CD4-positive, alpha-beta T cell treated with Interleukin-6 at 100 ng/mL for 8 hours (primary cell): Measurements from ENCODE around the gene CCDC83.

Experiments used
- DNase-seq: peaks from one replicate; pipeline ENCODE4 v3.0.0-alpha.2; 2020; ENCODE audit warnings: mixed read lengths, low spot score

CCDC83 gene

GRCh38 chr11:85855341-85855656, at the start of gene CCDC83:
Gene CCDC83, plus strand, starts transcription at chr11:85855383. Its CDS starts 9,741 bp downstream, at chr11:85865124.
- DNase-seq: no peak

GRCh38 chr11:85805387-85805786, 49.8 kb upstream of the CCDC83 start:
- no peak for DNase-seq

- DNase-seq: no peak
Measured at GRCh38 chr11:85806016-85806415, 49.2 kb upstream of the CCDC83 start.

- DNase-seq: no peak
Measured at GRCh38 chr11:85806876-85807275, 48.3 kb upstream of the CCDC83 start.

GRCh38 chr11:85809191-85809590, 46.0 kb upstream of the CCDC83 start:
- no peak for DNase-seq

- peak; percentile 9 for DNase-seq
Measured at GRCh38 chr11:85809863-85810262, 45.3 kb upstream of the CCDC83 start.

- no peak for DNase-seq
Measured at GRCh38 chr11:85810521-85810870, 44.7 kb upstream of the CCDC83 start.

GRCh38 chr11:85810871-85811611, 44.1 kb upstream of the CCDC83 start, which contains the start of gene SYTL2:
Gene SYTL2, minus strand, starts transcription at chr11:85811141. Its CDS starts 53,416 bp downstream, at chr11:85757725.
- DNase-seq: peak; percentile 72

GRCh38 chr11:85811624-85812023, 43.6 kb upstream of the CCDC83 start:
- no peak for DNase-seq

- no peak for DNase-seq
Measured at GRCh38 chr11:85813721-85814120, 41.5 kb upstream of the CCDC83 start.

- no peak for DNase-seq
Measured at GRCh38 chr11:85815186-85815931, 39.8 kb upstream of the CCDC83 start.

GRCh38 chr11:85819441-85819840, 35.7 kb upstream of the CCDC83 start:
- no peak for DNase-seq

- DNase-seq: no peak
Measured at GRCh38 chr11:85821636-85822035, 33.5 kb upstream of the CCDC83 start.

GRCh38 chr11:85822814-85823213, 32.4 kb upstream of the CCDC83 start:
- DNase-seq: no peak

GRCh38 chr11:85823816-85824215, 31.4 kb upstream of the CCDC83 start:
- DNase-seq: peak; percentile 86

GRCh38 chr11:85825616-85826015, 29.6 kb upstream of the CCDC83 start:
- no peak for DNase-seq

- DNase-seq: no peak
Measured at GRCh38 chr11:85826116-85826855, 28.9 kb upstream of the CCDC83 start.

- peak; percentile 47 for DNase-seq
Measured at GRCh38 chr11:85827748-85828639, 27.2 kb upstream of the CCDC83 start.

GRCh38 chr11:85828640-85828978, 26.6 kb upstream of the CCDC83 start:
- no peak for DNase-seq

GRCh38 chr11:85829172-85829571, 26.0 kb upstream of the CCDC83 start:
- no peak for DNase-seq

GRCh38 chr11:85831050-85831449, 24.1 kb upstream of the CCDC83 start:
- no peak for DNase-seq

- DNase-seq: no peak
Measured at GRCh38 chr11:85835263-85835662, 19.9 kb upstream of the CCDC83 start.
